ENCODE data around the gene COMTD1. TPM values are rescaled to one million over a fixed set of nuclear protein-coding genes. Genes with fewer than 3 reads are reported as not detected.

COMTD1 gene
- total and polyA plus RNA-seq, 4 donors, result 4.6 to 64.1 (median 29.4) TPM

- no peak for TF ChIP-seq CTCF (IDR thresholded peaks at IDR 0.05; ENCODE audit: control extremely low read depth, extremely low read depth)
- DNase-seq (peak; percentile 22 to 74 (median 37)), ATAC-seq (ENCODE audit: insufficient read depth, low FRiP score) (no peak)
- H3K27ac ChIP-seq (ENCODE audit: low read depth in 1 of 2, low read length in 1 of 2), result peak overlapping the region in 1 of 2 donors; percentile 72
- H3K4me3 ChIP-seq, result no peak overlapping the region
- 54 to 70% methylated on average over 7 of the region's 7 CpGs for WGBS, 2 donors
- H3K36me3 ChIP-seq (ENCODE audit: control insufficient read depth in 4 of 4, insufficient read depth in 4 of 4, low read length in 4 of 4), result no peaks in the 10 kb centered on the region
- peaks cover 0 to 10% (median 0%) of the 10 kb centered on the region in 5 donors for H3K4me1 ChIP-seq (ENCODE audit: control insufficient read depth in 5 of 5, insufficient read depth in 5 of 5, low read length in 5 of 5)
- no peaks in the 10 kb centered on the region for H3K27me3 ChIP-seq (ENCODE audit: control insufficient read depth in 3 of 3, insufficient read depth in 3 of 3, low read length in 2 of 3)
- H3K9me3 ChIP-seq (ENCODE audit: control insufficient read depth in 4 of 4, insufficient read depth in 3 of 4, low read length in 3 of 4), result peaks cover 0 to 2% (median 0%) of the 10 kb centered on the region in 4 donors
- H3K9ac ChIP-seq (ENCODE audit: insufficient read depth in 1 of 2, low read length in 2 of 2), result no peak overlapping the region
Measured at GRCh38 chr10:75272896-75273295, 37.1 kb upstream of the COMTD1 start.

- H3K4me3 ChIP-seq, result no peak overlapping the region
- no peak for TF ChIP-seq CTCF (IDR thresholded peaks at IDR 0.05; ENCODE audit: control extremely low read depth, extremely low read depth)
- no peaks in the 10 kb centered on the region for H3K27me3 ChIP-seq (ENCODE audit: control insufficient read depth in 3 of 3, insufficient read depth in 3 of 3, low read length in 2 of 3)
- 87 to 94% methylated on average over 5 of the region's 5 CpGs for WGBS, 2 donors
- no peaks in the 10 kb centered on the region for H3K36me3 ChIP-seq (ENCODE audit: control insufficient read depth in 4 of 4, insufficient read depth in 4 of 4, low read length in 4 of 4)
- H3K27ac ChIP-seq (ENCODE audit: low read depth in 1 of 2, low read length in 1 of 2), result peak overlapping the region in 1 of 2 donors; percentile 9
- DNase-seq, result no peak
- H3K4me1 ChIP-seq (ENCODE audit: control insufficient read depth in 5 of 5, insufficient read depth in 5 of 5, low read length in 5 of 5), result peaks cover 0 to 10% (median 0%) of the 10 kb centered on the region in 5 donors
- no peak for ATAC-seq (ENCODE audit: insufficient read depth, low FRiP score)
- peaks cover 0 to 2% (median 0%) of the 10 kb centered on the region in 4 donors for H3K9me3 ChIP-seq (ENCODE audit: control insufficient read depth in 4 of 4, insufficient read depth in 3 of 4, low read length in 3 of 4)
- H3K9ac ChIP-seq (ENCODE audit: insufficient read depth in 1 of 2, low read length in 2 of 2), result no peak overlapping the region
Measured at GRCh38 chr10:75272094-75272493, 36.3 kb upstream of the COMTD1 start.

- no peak overlapping the region for H3K27ac ChIP-seq (ENCODE audit: low read depth in 1 of 2, low read length in 1 of 2)
- H3K4me3 ChIP-seq, result no peak overlapping the region
- DNase-seq, result no peak
- no peak for ATAC-seq (ENCODE audit: insufficient read depth, low FRiP score)
- H3K36me3 ChIP-seq (ENCODE audit: control insufficient read depth in 4 of 4, insufficient read depth in 4 of 4, low read length in 4 of 4), result no peaks in the 10 kb centered on the region
- peaks cover 0 to 6% (median 0%) of the 10 kb centered on the region in 5 donors for H3K4me1 ChIP-seq (ENCODE audit: control insufficient read depth in 5 of 5, insufficient read depth in 5 of 5, low read length in 5 of 5)
- no peak overlapping the region for H3K9ac ChIP-seq (ENCODE audit: insufficient read depth in 1 of 2, low read length in 2 of 2)
- H3K27me3 ChIP-seq (ENCODE audit: control insufficient read depth in 3 of 3, insufficient read depth in 3 of 3, low read length in 2 of 3), result no peaks in the 10 kb centered on the region
- TF ChIP-seq CTCF (IDR thresholded peaks at IDR 0.05; ENCODE audit: control extremely low read depth, extremely low read depth), result no peak
- WGBS, 2 donors, result 80 to 89% methylated on average over 5 of the region's 5 CpGs
- H3K9me3 ChIP-seq (ENCODE audit: control insufficient read depth in 4 of 4, insufficient read depth in 3 of 4, low read length in 3 of 4), result peaks cover 0 to 2% (median 0%) of the 10 kb centered on the region in 4 donors
Measured at GRCh38 chr10:75269605-75270004, 33.8 kb upstream of the COMTD1 start.

- no peaks in the 10 kb centered on the region for H3K9me3 ChIP-seq (ENCODE audit: control insufficient read depth in 4 of 4, insufficient read depth in 3 of 4, low read length in 3 of 4)
- peaks cover 0 to 5% (median 0%) of the 10 kb centered on the region in 5 donors for H3K4me1 ChIP-seq (ENCODE audit: control insufficient read depth in 5 of 5, insufficient read depth in 5 of 5, low read length in 5 of 5)
- no peaks in the 10 kb centered on the region for H3K36me3 ChIP-seq (ENCODE audit: control insufficient read depth in 4 of 4, insufficient read depth in 4 of 4, low read length in 4 of 4)
- H3K27ac ChIP-seq (ENCODE audit: low read depth in 1 of 2, low read length in 1 of 2), result no peak overlapping the region
- TF ChIP-seq CTCF (IDR thresholded peaks at IDR 0.05; ENCODE audit: control extremely low read depth, extremely low read depth), result no peak
- ATAC-seq (ENCODE audit: insufficient read depth, low FRiP score) (no peak), DNase-seq (no peak)
- no peak overlapping the region for H3K9ac ChIP-seq (ENCODE audit: insufficient read depth in 1 of 2, low read length in 2 of 2)
- no peak overlapping the region for H3K4me3 ChIP-seq
- no peaks in the 10 kb centered on the region for H3K27me3 ChIP-seq (ENCODE audit: control insufficient read depth in 3 of 3, insufficient read depth in 3 of 3, low read length in 2 of 3)
- WGBS, 2 donors, result 90 to 92% methylated on average over 5 of the region's 5 CpGs
Measured at GRCh38 chr10:75266945-75267344, 31.2 kb upstream of the COMTD1 start.
